Small intestine (tissue), 7 donors: ENCODE results near the gene FUCA1. TPM values are rescaled to one million over a fixed set of nuclear protein-coding genes. Genes with fewer than 3 reads are reported as not detected.

Source experiments
- DNase-seq, 2 donors: peaks; one replicate each; pipeline versions ENCODE4 v3.0.0 to v3.0.0-alpha.2; 2013
- FAIRE-seq: peaks from 2 replicates; lab custom pipeline; 2012; peaks lifted over from hg19 to GRCh38; lab: Jason Lieb, UNC
- H3K27ac ChIP-seq, 3 donors: one replicate each; pipeline ENCODE4 v1.5.1; 2013; ENCODE audit warnings: low read length in 2 of 3, mild to moderate bottlenecking in 2 of 3, control low read depth in 1 of 3, inconsistent platforms in 1 of 3, low read depth in 1 of 3, moderate library complexity in 1 of 3
- H3K27me3 ChIP-seq, 3 donors: one replicate each; pipeline ENCODE4 v1.6.1; 2013; ENCODE audit warnings: low read length in 3 of 3, inconsistent platforms in 1 of 3; ENCODE audit not compliant: control insufficient read depth in 3 of 3, insufficient read depth in 3 of 3
- H3K36me3 ChIP-seq, 3 donors: one replicate each; pipeline ENCODE4 v1.6.1; 2013; ENCODE audit warnings: low read length in 3 of 3, inconsistent platforms in 1 of 3, low read depth in 1 of 3, mild to moderate bottlenecking in 1 of 3, moderate library complexity in 1 of 3; ENCODE audit not compliant: control insufficient read depth in 3 of 3, insufficient read depth in 2 of 3
- H3K4me1 ChIP-seq, 3 donors: one replicate each; pipeline ENCODE4 v1.6.1; 2013; ENCODE audit warnings: low read length in 2 of 3, inconsistent platforms in 1 of 3, low read depth in 1 of 3, mild to moderate bottlenecking in 1 of 3, moderate library complexity in 1 of 3; ENCODE audit not compliant: control insufficient read depth in 3 of 3, insufficient read depth in 2 of 3
- H3K4me3 ChIP-seq, 3 donors: one replicate each; pipeline ENCODE4 v1.5.1; 2013; ENCODE audit warnings: low read length in 3 of 3, control low read depth in 1 of 3, inconsistent platforms in 1 of 3, low read depth in 1 of 3, mild to moderate bottlenecking in 1 of 3, moderate library complexity in 1 of 3
- H3K9me3 ChIP-seq, 2 donors: one replicate each; pipeline ENCODE4 v1.6.1; 2013; ENCODE audit warnings: low read depth in 1 of 2, low read length in 1 of 2; ENCODE audit not compliant: control insufficient read depth in 2 of 2, insufficient read depth in 1 of 2
- WGBS, 3 donors: extraction: QIAGEN DNeasy Blood & Tissue Kit; methylation state at CpG; one replicate each; pipeline ENCODE4 v1.1.7; 2013; 5-methylcytosine and 5-hydroxymethylcytosine counted together
- polyA plus RNA-seq, 4 donors: library from polyadenylated mRNA; stranded (reverse) in 3 of 4; unstranded in 1 of 4; fragments of 200-250 nt in 3 of 4; fragments of 120-200 nt in 1 of 4; gene quantifications; one replicate each; pipeline versions ENCODE4 v1.2.1 to v1.2.3, GENCODE V29; 2013
- donor health status: healthy with polysubstance abuse.
- donor health status: control.
- donor health status: control.
- donor health status: Bipolar disorder and iron deficiency.
- donor health status: healthy.

Gene FUCA1
- polyA plus RNA-seq, 4 donors, result 44.9 to 81.8 (median 51.3) TPM

DNA sequence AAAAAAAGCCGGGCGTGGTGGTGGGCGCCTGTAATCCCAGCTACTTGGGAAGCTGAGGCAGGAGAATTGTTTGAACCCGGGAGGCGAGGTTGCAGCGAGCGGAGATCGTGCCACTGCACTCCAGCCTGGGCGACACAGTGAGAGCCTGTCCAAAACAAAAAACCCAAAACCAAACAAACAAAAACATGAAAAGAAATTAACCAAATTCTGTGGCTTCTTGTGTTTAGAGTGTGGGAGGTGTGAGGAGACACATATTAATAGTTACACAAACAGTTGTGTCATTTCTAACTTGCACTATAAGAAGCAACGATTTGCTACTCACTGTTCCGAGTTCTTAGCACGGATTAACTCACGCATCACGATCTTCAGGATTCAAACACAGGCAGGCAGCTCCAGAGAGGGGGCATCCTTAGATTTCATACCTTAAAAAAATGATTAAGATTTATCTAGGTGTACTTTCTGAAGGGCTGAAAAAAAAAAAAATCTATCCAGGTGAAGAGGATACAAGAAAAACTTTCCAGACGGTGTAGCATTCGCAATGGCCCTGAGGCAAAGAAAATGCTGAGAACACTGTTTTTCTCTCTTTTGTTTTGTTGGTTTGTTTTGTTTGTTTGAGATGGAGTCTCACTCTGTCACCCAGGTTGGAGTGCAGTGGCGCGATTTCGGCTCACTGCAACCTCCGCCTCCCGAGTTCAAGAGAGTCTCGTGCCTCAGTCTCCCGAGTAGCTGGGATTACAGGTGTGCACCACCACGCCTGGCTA, 42.1 kb downstream of the FUCA1 start:
- no peaks in the 10 kb centered on the region for H3K9me3 ChIP-seq
- DNase-seq (peak in 1 of 2 donors; percentile 30), FAIRE-seq (no peak)
- H3K4me1 ChIP-seq, result peaks cover 0 to 6% (median 4%) of the 10 kb centered on the region in 3 donors
- H3K4me3 ChIP-seq, result peak overlapping the region; percentile 63 to 99 (median 91)
- H3K36me3 ChIP-seq, result peaks cover 0 to 7% (median 0%) of the 10 kb centered on the region in 3 donors
- H3K27me3 ChIP-seq, result no peaks in the 10 kb centered on the region
- 53 to 60% (median 57%) methylated on average over 22 to 24 of the region's 24 CpGs for WGBS, 3 donors
- H3K27ac ChIP-seq, result peak overlapping the region in 2 of 3 donors; percentile 99 to 100

DNA sequence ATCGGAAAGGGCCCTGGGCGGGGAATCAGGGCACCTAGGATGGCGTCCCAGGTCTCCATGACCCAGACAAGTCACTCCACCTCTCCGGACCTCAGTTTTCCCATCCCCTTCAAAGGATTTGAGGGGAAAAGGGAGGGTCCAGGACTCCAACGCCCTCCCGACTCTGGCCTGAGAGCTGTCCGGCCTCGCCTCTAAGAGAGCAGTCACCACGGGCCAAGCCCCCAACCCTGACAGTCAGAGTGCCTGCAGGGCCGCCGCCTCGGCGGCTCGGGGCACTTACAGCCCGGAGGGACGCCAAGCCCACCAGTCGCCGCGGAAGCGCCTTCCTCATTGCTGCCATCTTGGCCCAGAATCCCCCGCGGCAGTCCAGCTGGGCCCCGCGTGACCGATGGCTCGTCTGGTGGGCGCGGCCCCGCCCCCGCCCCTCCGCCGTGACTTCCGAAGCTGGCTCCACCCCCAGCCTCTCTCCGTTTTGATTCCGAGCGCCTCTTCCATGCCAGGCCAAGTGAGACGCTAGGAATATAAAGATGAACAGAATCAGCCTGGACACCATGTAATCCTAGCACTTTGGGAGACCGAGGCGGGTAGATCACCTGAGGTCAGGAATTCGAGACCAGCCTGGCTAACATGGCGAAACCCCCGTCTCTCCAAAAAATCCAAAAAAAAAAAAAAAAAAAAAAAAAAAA, 42.9 kb downstream of the FUCA1 start, which contains the start of gene HMGCL:
Gene HMGCL (minus strand): TSS at position 354 of the 686 bp plus-strand sequence. CDS start 14 bp downstream, at position 340.
- peak within 1 kb of the TSS; percentile 63 to 99 (median 91) for H3K4me3 ChIP-seq
- no peaks in the 10 kb centered on the region for H3K9me3 ChIP-seq
- WGBS, 3 donors, result 0 to 1% (median 1%) methylated on average over 37 to 42 of the region's 42 CpGs
- FAIRE-seq, result no peak
- peaks cover 0 to 7% (median 0%) of the 10 kb centered on the region in 3 donors for H3K36me3 ChIP-seq
- H3K27me3 ChIP-seq, result no peaks in the 10 kb centered on the region
- peaks cover 0 to 6% (median 4%) of the 10 kb centered on the region in 3 donors for H3K4me1 ChIP-seq
- H3K27ac ChIP-seq, result peak within 1 kb of the TSS; percentile 83 to 100 (median 99)
- peak; percentile 88 to 96 for DNase-seq

DNA sequence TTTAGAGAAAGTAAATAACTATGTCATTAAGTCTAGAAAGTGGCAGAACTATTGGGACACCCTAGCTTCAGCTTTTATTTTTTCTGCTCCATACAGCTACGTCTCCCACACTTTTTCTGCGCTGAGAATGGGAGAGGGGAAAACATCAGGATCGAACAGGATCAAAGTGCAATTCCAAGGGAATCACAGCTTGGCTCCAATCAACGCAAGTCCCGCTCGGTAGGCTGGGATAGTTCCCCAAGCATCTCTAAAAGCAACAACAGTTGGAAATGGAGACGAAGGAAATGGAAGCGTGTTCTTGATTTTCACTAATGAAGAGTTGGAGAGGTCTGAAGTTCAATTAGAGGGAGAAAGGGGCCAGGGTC, 43.4 kb downstream of the FUCA1 start:
- peaks cover 0 to 6% (median 4%) of the 10 kb centered on the region in 3 donors for H3K4me1 ChIP-seq
- FAIRE-seq, result no peak
- peaks cover 0 to 12% (median 0%) of the 10 kb centered on the region in 3 donors for H3K36me3 ChIP-seq
- no peaks in the 10 kb centered on the region for H3K9me3 ChIP-seq
- 2 to 5% (median 4%) methylated on average over 8 of the region's 8 CpGs for WGBS, 3 donors
- peak overlapping the region; percentile 63 to 99 (median 91) for H3K4me3 ChIP-seq
- H3K27ac ChIP-seq, result peak overlapping the region; percentile 83 to 100 (median 99)
- peak; percentile 60 to 69 for DNase-seq
- no peaks in the 10 kb centered on the region for H3K27me3 ChIP-seq

DNA sequence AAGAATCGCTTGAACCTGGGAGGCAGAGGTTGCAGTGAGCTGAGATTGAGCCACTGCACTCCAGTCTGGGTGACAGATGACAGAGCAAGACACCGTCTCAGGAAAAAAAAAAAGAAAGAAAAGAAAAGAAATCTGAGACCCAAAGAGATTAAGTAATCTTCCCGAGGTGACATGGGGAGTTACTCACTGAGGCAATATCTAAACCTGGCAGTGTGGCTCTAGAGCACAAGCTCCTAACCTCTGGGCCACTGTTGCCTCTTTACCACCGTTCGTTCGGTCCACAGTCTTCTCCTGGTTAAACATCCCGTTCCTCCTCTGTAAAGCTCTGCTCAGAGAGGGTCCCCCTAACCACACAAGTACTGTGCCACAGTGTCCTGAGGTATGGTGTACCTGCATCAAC, 44.3 kb downstream of the FUCA1 start:
- WGBS, 3 donors, result 84 to 90% (median 86%) methylated on average over 7 of the region's 7 CpGs
- H3K36me3 ChIP-seq, result peaks cover 0 to 16% (median 0%) of the 10 kb centered on the region in 3 donors
- no peak overlapping the region for H3K4me3 ChIP-seq
- H3K27me3 ChIP-seq, result no peaks in the 10 kb centered on the region
- peaks cover 0 to 6% (median 4%) of the 10 kb centered on the region in 3 donors for H3K4me1 ChIP-seq
- peak overlapping the region in 1 of 3 donors; percentile 100 for H3K27ac ChIP-seq
- H3K9me3 ChIP-seq, result no peaks in the 10 kb centered on the region
- FAIRE-seq (no peak), DNase-seq (no peak)

DNA sequence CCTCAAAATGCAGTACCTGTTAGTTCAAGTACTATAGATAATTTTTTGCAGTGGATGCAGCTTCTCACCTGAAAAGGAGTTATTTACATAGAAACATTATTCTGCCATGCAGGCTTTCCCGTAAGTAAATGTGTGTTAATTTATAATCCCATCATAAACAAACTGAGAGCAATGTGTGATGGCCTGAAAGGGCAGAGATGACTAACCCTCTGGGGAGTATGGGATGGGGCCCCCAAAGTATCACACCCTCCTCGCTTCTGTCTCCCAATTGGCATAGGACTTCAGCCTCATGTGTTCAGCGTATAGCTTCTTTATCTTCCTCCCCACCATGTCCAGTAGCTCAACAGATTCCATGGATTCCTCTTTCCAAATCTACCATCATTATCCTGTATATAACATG, 50.5 kb downstream of the FUCA1 start:
- 81 to 85% (median 85%) methylated on average over 3 of the region's 3 CpGs for WGBS, 3 donors
- no peaks in the 10 kb centered on the region for H3K27me3 ChIP-seq
- no peak overlapping the region for H3K27ac ChIP-seq
- peaks cover 3 to 64% (median 6%) of the 10 kb centered on the region in 3 donors for H3K36me3 ChIP-seq
- H3K9me3 ChIP-seq, result no peaks in the 10 kb centered on the region
- no peaks in the 10 kb centered on the region for H3K4me1 ChIP-seq
- H3K4me3 ChIP-seq, result no peak overlapping the region
- FAIRE-seq (no peak), DNase-seq (no peak)

DNA sequence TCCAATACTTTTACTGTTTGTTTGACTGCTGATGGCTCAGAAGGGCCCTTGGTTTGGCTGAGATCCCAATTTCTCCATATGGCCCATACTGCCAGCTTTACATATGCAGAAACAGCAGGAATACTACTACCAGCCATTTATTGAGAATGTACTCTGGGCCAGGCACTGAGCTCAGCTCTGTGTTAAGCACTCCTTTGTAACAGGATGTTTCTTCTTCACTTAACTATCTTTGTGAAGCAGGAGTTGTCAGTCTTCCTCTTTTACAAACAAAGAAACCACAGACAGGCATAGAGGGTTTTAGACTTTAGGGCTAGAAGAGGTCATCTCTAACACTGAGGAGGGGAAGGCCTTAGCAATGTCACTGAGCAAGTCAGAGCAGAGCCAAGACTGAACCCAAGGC, 51.2 kb downstream of the FUCA1 start:
- no peak for DNase-seq
- no peak overlapping the region for H3K27ac ChIP-seq
- no peak for FAIRE-seq

DNA sequence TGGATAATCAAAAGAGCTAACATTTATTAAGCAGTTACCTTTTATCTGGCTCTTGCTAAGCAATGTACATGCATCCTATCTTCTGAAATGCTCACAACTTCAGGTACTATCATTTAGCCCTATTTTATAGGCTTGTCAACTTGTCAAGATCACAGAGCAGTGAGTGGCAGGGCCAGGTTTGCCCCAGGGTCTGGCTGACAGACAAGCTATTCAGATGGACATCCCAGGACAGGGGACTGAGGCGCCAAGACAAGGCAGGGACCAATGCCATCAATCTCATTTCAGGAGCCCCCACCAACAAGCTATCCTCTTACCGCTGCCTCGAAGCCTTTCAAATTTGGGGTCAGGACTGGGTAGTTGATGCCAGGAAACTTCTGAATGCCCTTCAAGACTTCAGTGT, 51.7 kb downstream of the FUCA1 start:
- DNase-seq (no peak), FAIRE-seq (no peak)
- Histone ChIP-seq H3K27me3 (no peaks in the 10 kb centered on the region), H3K4me3 (no peak overlapping the region), H3K36me3 (peaks cover 3 to 72% (median 6%) of the 10 kb centered on the region in 3 donors), H3K27ac (no peak overlapping the region), H3K4me1 (no peaks in the 10 kb centered on the region), H3K9me3 (no peaks in the 10 kb centered on the region)
- 93 to 100% (median 93%) methylated on average over 3 of the region's 3 CpGs for WGBS, 3 donors

More for the DNA sequence above, 51.2 kb downstream of the FUCA1 start:
- Histone ChIP-seq H3K4me3 (no peak overlapping the region), H3K9me3 (no peaks in the 10 kb centered on the region), H3K4me1 (no peaks in the 10 kb centered on the region), H3K36me3 (peaks cover 3 to 69% (median 6%) of the 10 kb centered on the region in 3 donors), H3K27me3 (no peaks in the 10 kb centered on the region)

DNA sequence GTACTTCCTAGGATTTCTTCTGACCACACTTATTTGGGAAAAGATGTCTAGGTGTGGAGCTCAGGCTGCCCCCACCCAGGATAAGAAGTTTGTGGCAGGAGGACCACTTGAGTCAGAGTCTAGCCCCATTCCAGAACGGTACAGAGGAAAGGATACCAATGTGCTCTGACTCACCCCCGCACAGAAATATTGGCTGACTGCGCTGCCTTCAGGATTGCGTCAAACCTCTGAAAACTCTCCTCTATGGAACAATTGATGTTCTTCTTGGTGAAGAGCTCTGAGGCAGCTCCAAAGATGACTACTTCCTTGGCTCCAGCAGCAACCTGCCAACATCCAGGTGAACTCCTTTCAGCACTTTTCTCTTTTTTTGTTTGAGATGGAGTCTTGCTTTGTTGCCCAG, 54.1 kb downstream of the FUCA1 start:
- H3K9me3 ChIP-seq, result no peaks in the 10 kb centered on the region
- H3K4me3 ChIP-seq, result no peak overlapping the region
- H3K4me1 ChIP-seq, result peaks cover 0 to 18% (median 0%) of the 10 kb centered on the region in 3 donors
- DNase-seq (no peak), FAIRE-seq (no peak)
- H3K36me3 ChIP-seq, result peaks cover 3 to 78% (median 6%) of the 10 kb centered on the region in 3 donors
- H3K27me3 ChIP-seq, result no peaks in the 10 kb centered on the region
- WGBS, 3 donors, result 96 to 98% (median 97%) methylated on average over 4 of the region's 4 CpGs
- no peak overlapping the region for H3K27ac ChIP-seq
